Lower lobe of right lung (tissue), 2 donors: ENCODE data around the gene NHSL1. TPM values are rescaled to one million over a fixed set of nuclear protein-coding genes. Genes with fewer than 3 reads are reported as not detected.

ENCODE experiments used
- ATAC-seq, 2 donors: fragments of 200-7000 bp; cut with Tn5 transposase; one replicate each; pipeline ENCODE4 v1.9.1; 2020 to 2022; ENCODE audit warnings: mild to moderate bottlenecking in 2 of 2, moderate library complexity in 2 of 2
- DNase-seq: peaks from one replicate; pipeline ENCODE4 v3.0.0-alpha.2; 2020
- H3K27ac ChIP-seq: fragments of 200-600 bp; one replicate; pipeline ENCODE4 v1.8.0; 2022
- H3K27me3 ChIP-seq: fragments of 200-600 bp; one replicate; pipeline ENCODE4 v1.8.0; 2022; ENCODE audit warnings: low read depth
- H3K36me3 ChIP-seq: fragments of 200-600 bp; one replicate; pipeline ENCODE4 v1.8.0; 2022; ENCODE audit warnings: mild to moderate bottlenecking
- H3K4me1 ChIP-seq: fragments of 200-600 bp; one replicate; pipeline ENCODE4 v1.8.0; 2022
- H3K4me3 ChIP-seq: fragments of 200-600 bp; one replicate; pipeline ENCODE4 v1.8.0; 2022; ENCODE audit warnings: mild to moderate bottlenecking
- H3K9me3 ChIP-seq: fragments of 200-600 bp; one replicate; pipeline ENCODE4 v1.8.0; 2022
- CTCF ChIP-seq: fragments of 200-600 bp; IDR thresholded peaks from one replicate; pipeline ENCODE4 v1.8.0; 2022; ENCODE audit warnings: antibody characterized with exemption, mild to moderate bottlenecking
- intact Hi-C: fragments of 100-400 bp; cut with DNase I; formaldehyde crosslinking; loops from one replicate; pipeline ENCODE4 v1.11.0; 2022
- total RNA-seq: library from RNA; stranded (reverse); fragmentation: NEBNext Ultra II Directional; extraction: Animal tissue kit (Norgen Biotek cat#: 25700); gene quantifications from one replicate; pipeline ENCODE4 v1.2.1, GENCODE V29; 2021
- donor health status: DM: no; HTN: yes; CAD: no; lungs with severe emphysema.

Gene NHSL1
- total RNA-seq, 1 donor from 2014 or later, result 63.7 TPM

DNA sequence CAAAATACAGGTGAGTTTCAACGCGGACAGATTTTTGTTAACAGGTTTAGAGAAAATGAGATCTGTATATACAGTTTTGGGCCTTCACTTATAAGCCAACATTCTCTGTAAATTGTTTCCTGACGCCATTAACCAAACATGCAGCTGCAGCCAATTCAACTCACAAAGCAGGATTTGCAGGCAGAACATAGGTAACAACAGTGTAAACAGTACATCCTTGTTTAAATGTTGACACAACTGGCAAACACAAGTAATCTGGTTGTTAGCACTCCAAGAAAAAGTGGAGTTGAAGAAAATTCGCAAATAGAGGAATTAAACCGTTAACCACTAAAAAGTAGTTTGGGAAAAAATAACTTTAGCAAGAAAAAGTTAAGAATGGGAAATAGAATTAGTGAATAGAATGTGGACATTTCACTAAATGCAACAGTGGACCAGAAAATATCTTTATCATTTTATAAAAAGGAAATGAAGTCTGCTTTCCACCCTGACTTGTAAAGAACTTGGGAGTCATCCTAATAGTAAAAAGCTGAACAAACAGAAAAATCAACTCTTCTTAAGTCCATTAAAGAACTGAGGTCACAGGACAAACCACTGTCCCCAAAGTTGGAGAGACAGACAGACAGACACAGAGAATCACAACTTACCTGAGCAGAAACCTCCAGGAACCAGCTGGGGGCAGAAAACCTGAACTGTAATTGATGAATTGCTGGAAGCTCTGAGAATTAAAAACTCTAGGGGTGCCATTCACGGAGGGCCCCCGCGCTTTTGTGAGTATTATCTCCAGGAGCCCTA, 111.5 kb downstream of the NHSL1 start:
- Histone ChIP-seq H3K4me1 (no peaks in the 10 kb centered on the region), H3K36me3 (no peaks in the 10 kb centered on the region), H3K27ac (no peak overlapping the region), H3K27me3 (no peaks in the 10 kb centered on the region), H3K9me3 (no peaks in the 10 kb centered on the region), H3K4me3 (no peak overlapping the region)
- no peak for TF ChIP-seq CTCF
- DNase-seq, result no peak
- no peak for ATAC-seq
- intact Hi-C loops, result no loop called here

- no peak overlapping the region for H3K4me3 ChIP-seq
- DNase-seq (no peak), ATAC-seq (no peak)
- no peak for TF ChIP-seq CTCF
- H3K4me1 ChIP-seq, result no peaks in the 10 kb centered on the region
- H3K27me3 ChIP-seq, result no peaks in the 10 kb centered on the region
- intact Hi-C loops, result no loop called here
- no peaks in the 10 kb centered on the region for H3K36me3 ChIP-seq
- H3K9me3 ChIP-seq, result no peaks in the 10 kb centered on the region
- H3K27ac ChIP-seq, result no peak overlapping the region
These were observed 112.4 kb downstream of the NHSL1 start for GRCh38 chr6:138386897-138387296.

GRCh38 chr6:138383776-138384175, 115.5 kb downstream of the NHSL1 start:
- DNase-seq, result no peak
- intact Hi-C loops, result no loop called here
- Histone ChIP-seq H3K9me3 (no peaks in the 10 kb centered on the region), H3K36me3 (no peaks in the 10 kb centered on the region), H3K27me3 (no peaks in the 10 kb centered on the region), H3K4me1 (no peaks in the 10 kb centered on the region), H3K27ac (no peak overlapping the region), H3K4me3 (no peak overlapping the region)
- no peak for ATAC-seq
- no peak for TF ChIP-seq CTCF

DNA sequence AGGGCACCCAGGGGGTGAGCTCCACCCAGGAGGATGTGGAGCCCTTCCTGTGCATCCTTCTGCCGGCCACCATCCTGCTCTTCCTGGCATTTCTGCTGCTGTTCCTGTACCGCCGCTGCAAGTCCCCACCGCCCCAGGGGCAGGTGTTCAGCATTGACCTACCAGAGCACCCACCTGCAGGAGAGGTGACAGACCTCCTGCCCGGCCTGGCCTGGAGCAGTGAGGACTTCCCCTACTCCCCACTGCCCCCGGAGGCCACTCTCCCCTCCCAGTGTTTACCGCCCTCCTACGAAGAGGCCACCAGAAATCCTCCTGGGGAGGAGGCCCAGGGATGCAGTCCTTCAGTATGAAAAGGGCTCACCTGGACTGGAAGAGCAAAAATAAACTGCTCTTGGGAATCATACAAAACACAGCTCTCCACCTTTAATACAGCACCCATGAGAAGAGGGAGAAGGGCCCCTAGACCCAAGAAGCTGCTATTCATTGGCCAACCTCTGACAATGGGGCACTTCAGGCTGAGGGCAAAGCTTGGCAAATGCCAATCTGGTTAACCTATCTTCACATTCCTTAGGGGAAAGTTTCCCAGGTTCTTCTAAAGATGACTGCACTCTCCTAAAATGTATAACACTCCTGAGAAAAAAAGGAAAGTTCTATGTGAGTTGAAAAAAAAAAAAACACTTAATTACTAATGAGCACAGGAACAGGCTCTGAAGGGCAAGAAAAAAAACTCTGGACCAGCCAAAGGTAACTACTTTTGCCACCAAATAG, 116.6 kb downstream of the NHSL1 start:
- peak in 1 of 2 donors; percentile 21 for ATAC-seq
- DNase-seq, result no peak

GRCh38 chr6:138378463-138378862, 120.8 kb downstream of the NHSL1 start:
- H3K27ac ChIP-seq, result no peak overlapping the region
- H3K4me1 ChIP-seq, result no peaks in the 10 kb centered on the region
- H3K4me3 ChIP-seq, result no peak overlapping the region
- ATAC-seq (no peak), DNase-seq (no peak)
- no peaks in the 10 kb centered on the region for H3K36me3 ChIP-seq
- TF ChIP-seq CTCF, result no peak
- H3K9me3 ChIP-seq, result no peaks in the 10 kb centered on the region
- H3K27me3 ChIP-seq, result no peaks in the 10 kb centered on the region
- intact Hi-C loops, result no loop called here

More for the DNA sequence above, 116.6 kb downstream of the NHSL1 start:
- no peak for TF ChIP-seq CTCF
- no peak overlapping the region for H3K4me3 ChIP-seq
- no peaks in the 10 kb centered on the region for H3K27me3 ChIP-seq
- H3K9me3 ChIP-seq, result no peaks in the 10 kb centered on the region
- intact Hi-C loops, result no loop called here
- H3K27ac ChIP-seq, result no peak overlapping the region
- H3K36me3 ChIP-seq, result no peaks in the 10 kb centered on the region
- H3K4me1 ChIP-seq, result no peaks in the 10 kb centered on the region
